DND-41 (cell line): ENCODE measurements around the gene PCDHGA1.
A peak's percentile ranks its signal among the peaks of the same experiment; 100 is the strongest.
"Not testable (repeated sequence)": the region's sequence is repeated elsewhere in the genome, so short reads cannot be mapped to it uniquely, and the experiment has no call there.

Experiments used
- ATAC-seq: fragments of 200-7000 bp; cut with Tn5 transposase; 3 replicates; pipeline ENCODE4 v1.9.1; 2021; ENCODE audit warnings: low read depth; ENCODE audit not compliant: insufficient read depth
- DNase-seq: peaks from one replicate; pipeline ENCODE4 v3.0.0-alpha.2; 2020
- H2AFZ ChIP-seq: 2 replicates; pipeline ENCODE4 v1.6.0; 2012; ENCODE audit warnings: low read depth, low read length
- H3K27ac ChIP-seq: 2 replicates; pipeline ENCODE4 v1.5.1; 2012; ENCODE audit warnings: low read length, inconsistent platforms
- H3K27me3 ChIP-seq: fragments of 200-600 bp; sonication (generic); 2 replicates; pipeline ENCODE4 v1.6.0; 2012; ENCODE audit warnings: low read length, mild to moderate bottlenecking, inconsistent platforms; ENCODE audit not compliant: insufficient read depth, poor library complexity
- H3K36me3 ChIP-seq: 2 replicates; pipeline ENCODE4 v1.5.1; 2012; ENCODE audit warnings: low read length, inconsistent platforms; ENCODE audit not compliant: insufficient read depth
- H3K4me1 ChIP-seq: 2 replicates; pipeline ENCODE4 v1.5.1; 2012; ENCODE audit warnings: mild to moderate bottlenecking, low read length; ENCODE audit not compliant: insufficient read depth
- H3K4me2 ChIP-seq: 2 replicates; pipeline ENCODE4 v1.6.0; 2012; ENCODE audit warnings: mild to moderate bottlenecking, moderate library complexity, low read length, inconsistent platforms; ENCODE audit not compliant: insufficient read depth
- H3K4me3 ChIP-seq, 2 experiments: fragments of 200-600 bp in 1 of 2; shearing (Covaris generic) in 1 of 2; 2 replicates each; pipeline ENCODE4 v1.5.1; 2012 to 2016; ENCODE audit warnings: inconsistent platforms in 2 of 2, low read length in 2 of 2, mild to moderate bottlenecking in 2 of 2, low read depth in 1 of 2, moderate library complexity in 1 of 2
- H3K79me2 ChIP-seq: 2 replicates; pipeline ENCODE4 v1.6.0; 2012; ENCODE audit warnings: low read length, inconsistent platforms; ENCODE audit not compliant: insufficient read depth
- H3K9ac ChIP-seq: 2 replicates; pipeline ENCODE4 v1.6.0; 2012; ENCODE audit warnings: low read depth, mild to moderate bottlenecking, inconsistent platforms, low read length, moderate library complexity
- H3K9me3 ChIP-seq: 2 replicates; pipeline ENCODE4 v1.5.1; 2012; ENCODE audit warnings: low read length, moderate library complexity, mild to moderate bottlenecking, inconsistent platforms; ENCODE audit not compliant: insufficient read depth, severe bottlenecking
- H4K20me1 ChIP-seq: 2 replicates; pipeline ENCODE4 v1.6.0; 2012; ENCODE audit warnings: low read length; ENCODE audit not compliant: insufficient read depth
- CTCF ChIP-seq: IDR thresholded peaks from 2 replicates; pipeline ENCODE4 v1.5.1; 2012; ENCODE audit warnings: borderline replicate concordance, low read length, moderate library complexity, mild to moderate bottlenecking; ENCODE audit not compliant: poor library complexity, severe bottlenecking; ENCODE audit errors: extremely low read depth
- EZH2 ChIP-seq: IDR thresholded peaks from 3 replicates; pipeline ENCODE4 v1.6.1; 2012; ENCODE audit warnings: borderline replicate concordance, low read depth, mild to moderate bottlenecking, moderate library complexity, low read length, inconsistent platforms; ENCODE audit not compliant: severe bottlenecking

PCDHGA1 gene

GRCh38 chr5:141402553-141403243 lies 72.4 kb downstream of the PCDHGA1 start, which contains the start of gene PCDHGA9:
PCDHGA9 (plus strand) TSS chr5:141402778; CDS start chr5:141402953, 175 bp downstream.
- Histone ChIP-seq H3K4me2 (peak within 1 kb of the TSS; percentile 42; the same call in 1 of the 2 replicates), H3K4me3 (peak within 1 kb of the TSS in 1 of 2 experiments; percentile 32; a peak in 1 of 4 replicates)
- peak; percentile 27 for DNase-seq

GRCh38 chr5:141403387-141403786 lies 73.1 kb downstream of the PCDHGA1 start:
- H3K9ac ChIP-seq: no peak overlapping the region
- H3K79me2 ChIP-seq: no peaks in the 10 kb centered on the region
- DNase-seq (no peak), ATAC-seq (no peak)
- H3K27me3 ChIP-seq: no peaks in the 10 kb centered on the region
- no peak overlapping the region for H2AFZ ChIP-seq
- H3K4me2 ChIP-seq: no peak overlapping the region
- H4K20me1 ChIP-seq: no peaks in the 10 kb centered on the region
- H3K36me3 ChIP-seq: no peaks in the 10 kb centered on the region
- no peaks in the 10 kb centered on the region for H3K4me1 ChIP-seq
- no peak overlapping the region for H3K4me3 ChIP-seq
- H3K27ac ChIP-seq: no peak overlapping the region
- no peaks in the 10 kb centered on the region for H3K9me3 ChIP-seq
- TF ChIP-seq EZH2: no peak
- no peak for TF ChIP-seq CTCF

More at GRCh38 chr5:141402553-141403243, 72.4 kb downstream of the PCDHGA1 start, which contains the start of gene PCDHGA9:
- peak within 1 kb of the TSS; percentile 51 for H2AFZ ChIP-seq
- no peaks in the 10 kb centered on the region for H3K4me1 ChIP-seq
- no peaks in the 10 kb centered on the region for H3K79me2 ChIP-seq
- H3K9ac ChIP-seq: no peak within 1 kb of the TSS
- TF ChIP-seq CTCF (peak; percentile 65), EZH2 (no peak)
- H3K27me3 ChIP-seq: no peaks in the 10 kb centered on the region
- H3K36me3 ChIP-seq: no peaks in the 10 kb centered on the region
- H3K9me3 ChIP-seq: no peaks in the 10 kb centered on the region
- no peaks in the 10 kb centered on the region for H4K20me1 ChIP-seq
- ATAC-seq: 0 out of 3 replicates have a peak, but pooled peaks have one; percentile 45
- no peak within 1 kb of the TSS for H3K27ac ChIP-seq

GRCh38 chr5:141407790-141408505 lies 77.6 kb downstream of the PCDHGA1 start, which contains the start of gene PCDHGB6:
PCDHGB6 (plus strand) TSS chr5:141408021; CDS start chr5:141408203, 182 bp downstream.
- H3K4me2 ChIP-seq, H2AFZ ChIP-seq, H3K4me1 ChIP-seq, H3K79me2 ChIP-seq, H3K27me3 ChIP-seq, H3K4me3 ChIP-seq, H3K9ac ChIP-seq, DNase-seq, H3K36me3 ChIP-seq, H4K20me1 ChIP-seq, H3K9me3 ChIP-seq, H3K27ac ChIP-seq, ATAC-seq: not testable (repeated sequence)
